Bronchial smooth muscle cell (primary cell): ENCODE measurements around the gene ELAC1. TPM values are rescaled to one million over a fixed set of nuclear protein-coding genes. Genes with fewer than 3 reads are reported as not detected.

ENCODE experiments used
- total RNA-seq: library from RNA; depleted of rRNA; stranded (reverse); fragments of >200 nt; gene quantifications from 2 replicates; pipeline ENCODE4 v1.2.1, GENCODE V29; 2014

Gene ELAC1, protein sequence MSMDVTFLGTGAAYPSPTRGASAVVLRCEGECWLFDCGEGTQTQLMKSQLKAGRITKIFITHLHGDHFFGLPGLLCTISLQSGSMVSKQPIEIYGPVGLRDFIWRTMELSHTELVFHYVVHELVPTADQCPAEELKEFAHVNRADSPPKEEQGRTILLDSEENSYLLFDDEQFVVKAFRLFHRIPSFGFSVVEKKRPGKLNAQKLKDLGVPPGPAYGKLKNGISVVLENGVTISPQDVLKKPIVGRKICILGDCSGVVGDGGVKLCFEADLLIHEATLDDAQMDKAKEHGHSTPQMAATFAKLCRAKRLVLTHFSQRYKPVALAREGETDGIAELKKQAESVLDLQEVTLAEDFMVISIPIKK
- 4.5 and 5.8 TPM in 2 replicates for total RNA-seq

DNA sequence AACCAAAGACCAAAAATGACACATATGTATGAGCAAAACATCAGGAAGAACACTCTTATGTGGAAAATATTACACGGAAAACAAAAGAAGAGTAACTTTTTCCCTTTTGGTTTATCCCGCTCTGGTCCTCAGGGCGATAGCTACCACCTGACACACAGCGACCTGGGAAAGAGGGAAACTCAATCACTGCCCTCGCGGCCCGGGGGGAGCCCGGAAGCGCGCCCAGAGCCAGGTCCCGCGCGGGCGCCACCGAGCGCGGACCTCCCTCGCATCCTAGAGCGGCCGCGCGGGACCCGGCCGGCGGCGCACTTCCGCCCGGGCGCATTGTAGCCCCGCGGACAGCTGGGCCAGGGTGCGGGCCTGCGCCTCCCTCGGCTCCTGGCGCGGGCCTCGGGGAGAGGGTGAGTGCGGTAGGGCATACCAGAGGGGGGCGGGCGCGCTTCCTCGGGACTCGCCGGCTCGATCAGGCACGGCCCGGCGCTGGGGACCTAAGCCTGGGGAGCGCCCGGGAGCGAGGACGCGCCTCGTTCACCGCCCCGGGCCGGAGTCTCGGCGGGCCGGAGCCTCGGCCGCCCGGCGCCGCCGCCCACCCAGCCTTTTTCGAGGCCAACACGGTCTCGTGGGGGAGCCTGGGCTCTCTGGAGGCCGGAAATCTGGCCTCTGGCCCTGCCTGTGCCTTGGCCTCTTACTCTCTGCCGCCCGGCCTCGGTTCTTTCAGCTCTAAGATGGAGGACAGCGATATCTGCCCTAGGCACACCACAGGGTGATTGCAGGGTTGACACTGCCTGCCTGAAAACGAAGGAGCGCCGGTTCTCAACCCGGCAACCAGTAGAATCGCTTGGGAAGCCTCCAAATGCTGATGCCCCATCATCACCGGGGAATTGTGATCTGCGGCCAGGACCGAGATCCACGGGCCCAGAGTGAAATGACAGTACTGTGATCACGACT, at the start of gene ELAC1:
ELAC1 (plus strand) TSS at position 327 of the 948 bp plus-strand sequence. CDS start 6,365 bp downstream, outside the sequence.

DNA sequence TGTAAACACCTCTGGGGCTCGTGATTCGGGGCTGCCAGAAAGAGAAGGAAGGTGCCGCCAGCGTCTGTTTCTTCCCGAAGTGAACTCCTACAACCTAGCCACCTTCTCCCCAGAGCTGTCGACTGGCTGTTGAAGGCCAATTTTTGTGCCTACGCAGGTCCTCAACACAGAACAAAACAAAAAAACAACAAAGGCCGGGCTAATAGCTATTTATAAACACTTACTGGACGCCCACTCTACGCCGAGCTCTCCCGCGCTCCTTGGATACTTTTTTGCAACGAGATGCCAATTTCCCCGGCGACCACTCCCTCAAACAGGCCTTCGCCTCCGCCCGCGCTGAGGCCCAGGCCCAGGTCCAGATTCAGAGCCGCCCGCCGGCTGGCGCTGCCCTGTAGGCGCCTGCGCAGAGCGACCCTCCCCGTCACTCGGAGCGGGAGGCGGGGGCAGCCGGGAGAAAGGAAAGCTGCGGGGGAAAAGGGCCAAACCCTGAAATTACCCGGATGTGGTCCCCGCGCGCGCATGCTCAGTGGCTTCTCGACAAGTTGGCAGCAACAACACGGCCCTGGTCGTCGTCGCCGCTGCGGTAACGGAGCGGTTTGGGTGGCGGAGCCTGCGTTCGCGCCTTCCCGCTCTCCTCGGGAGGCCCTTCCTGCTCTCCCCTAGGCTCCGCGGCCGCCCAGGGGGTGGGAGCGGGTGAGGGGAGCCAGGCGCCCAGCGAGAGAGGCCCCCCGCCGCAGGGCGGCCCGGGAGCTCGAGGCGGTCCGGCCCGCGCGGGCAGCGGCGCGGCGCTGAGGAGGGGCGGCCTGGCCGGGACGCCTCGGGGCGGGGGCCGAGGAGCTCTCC, 62.1 kb downstream of the ELAC1 start, which contains the start of gene SMAD4:
SMAD4 (plus strand) TSS at position 520 of the 843 bp plus-strand sequence. CDS start 16,834 bp downstream, outside the sequence.

Other genes starting within 250 kb of the ELAC1 start
- gene MRO, start 148.0 kb upstream of the ELAC1 start, total RNA-seq = 0.09 and 0.32 TPM in 2 replicates
- 19.2 and 24.1 TPM in 2 replicates for gene ME2, start 88.9 kb upstream of the ELAC1 start, total RNA-seq
- gene SMAD4, start 62.2 kb downstream of the ELAC1 start, total RNA-seq = 38.5 and 81.5 TPM in 2 replicates
- gene MEX3C, start 229.6 kb downstream of the ELAC1 start, total RNA-seq = 23.8 and 24.9 TPM in 2 replicates